Uterus (tissue), 4 donors: ENCODE data around the gene PRSS57. TPM values are rescaled to one million over a fixed set of nuclear protein-coding genes. Genes with fewer than 3 reads are reported as not detected.

Experiments used
- DNase-seq, 2 donors: peaks; one replicate each; pipeline ENCODE4 v3.0.0-alpha.2; 2019 to 2020
- H3K27ac ChIP-seq, 2 donors: fragments of 200-600 bp; sonication (generic); 1 replicate in 1 of 2; 2 replicates in 1 of 2; pipeline ENCODE4 v1.5.1; 2016 to 2018
- H3K27me3 ChIP-seq, 2 donors: fragments of 200-600 bp; sonication (generic); one replicate each; pipeline ENCODE4 v1.5.1; 2018 to 2019; ENCODE audit warnings: control low read depth in 1 of 2
- H3K36me3 ChIP-seq, 2 donors: fragments of 200-600 bp; sonication (generic); one replicate each; pipeline ENCODE4 v1.5.1; 2019; ENCODE audit warnings: control low read depth in 1 of 2
- H3K4me1 ChIP-seq, 2 donors: fragments of 200-600 bp; sonication (generic); one replicate each; pipeline ENCODE4 v1.5.1; 2018 to 2019; ENCODE audit warnings: control low read depth in 1 of 2
- H3K4me3 ChIP-seq, 2 donors: fragments of 200-600 bp; sonication (generic); 1 replicate in 1 of 2; 2 replicates in 1 of 2; pipeline ENCODE4 v1.5.1; 2018 to 2019; ENCODE audit warnings: mild to moderate bottlenecking in 1 of 2
- H3K9me3 ChIP-seq, 2 donors: fragments of 200-600 bp; sonication (generic); one replicate each; pipeline ENCODE4 v1.5.1; 2019; ENCODE audit warnings: control low read depth in 1 of 2
- POLR2A ChIP-seq, 2 donors: fragments of 450-650 bp; IDR thresholded peaks; one replicate each; pipeline ENCODE4 v1.6.1; 2016; ENCODE audit warnings: antibody characterized with exemption in 2 of 2, mild to moderate bottlenecking in 1 of 2, moderate library complexity in 1 of 2
- intact Hi-C: fragments of 100-400 bp; cut with DNase I; formaldehyde crosslinking; loops from one replicate; pipeline ENCODE4 v1.15.1; 2023; ENCODE audit warnings: low total_unique reads
- total RNA-seq, 4 donors: library from RNA; depleted of rRNA in 3 of 4; stranded (reverse); fragments of >200 nt in 3 of 4; gene quantifications; one replicate each; pipeline versions ENCODE4 v1.1.0 to v1.2.4, GENCODE V29; 2014 to 2023
- TF ChIP-seq, protein P1 (sequence below), 4 experiments: fragments of 200-600 bp in 2 of 4; fragments of 450-650 bp in 2 of 4; sonication (generic) in 2 of 4; IDR thresholded peaks; one replicate each; pipeline ENCODE4 v1.5.1; 2016 to 2019; ENCODE audit warnings: antibody characterized with exemption in 4 of 4, mild to moderate bottlenecking in 2 of 4, moderate library complexity in 1 of 4
- donor health status: DM: yes; HTN: yes; CAD: no.

Gene PRSS57
- total RNA-seq, 4 donors from 2014 or later = not detected

DNA sequence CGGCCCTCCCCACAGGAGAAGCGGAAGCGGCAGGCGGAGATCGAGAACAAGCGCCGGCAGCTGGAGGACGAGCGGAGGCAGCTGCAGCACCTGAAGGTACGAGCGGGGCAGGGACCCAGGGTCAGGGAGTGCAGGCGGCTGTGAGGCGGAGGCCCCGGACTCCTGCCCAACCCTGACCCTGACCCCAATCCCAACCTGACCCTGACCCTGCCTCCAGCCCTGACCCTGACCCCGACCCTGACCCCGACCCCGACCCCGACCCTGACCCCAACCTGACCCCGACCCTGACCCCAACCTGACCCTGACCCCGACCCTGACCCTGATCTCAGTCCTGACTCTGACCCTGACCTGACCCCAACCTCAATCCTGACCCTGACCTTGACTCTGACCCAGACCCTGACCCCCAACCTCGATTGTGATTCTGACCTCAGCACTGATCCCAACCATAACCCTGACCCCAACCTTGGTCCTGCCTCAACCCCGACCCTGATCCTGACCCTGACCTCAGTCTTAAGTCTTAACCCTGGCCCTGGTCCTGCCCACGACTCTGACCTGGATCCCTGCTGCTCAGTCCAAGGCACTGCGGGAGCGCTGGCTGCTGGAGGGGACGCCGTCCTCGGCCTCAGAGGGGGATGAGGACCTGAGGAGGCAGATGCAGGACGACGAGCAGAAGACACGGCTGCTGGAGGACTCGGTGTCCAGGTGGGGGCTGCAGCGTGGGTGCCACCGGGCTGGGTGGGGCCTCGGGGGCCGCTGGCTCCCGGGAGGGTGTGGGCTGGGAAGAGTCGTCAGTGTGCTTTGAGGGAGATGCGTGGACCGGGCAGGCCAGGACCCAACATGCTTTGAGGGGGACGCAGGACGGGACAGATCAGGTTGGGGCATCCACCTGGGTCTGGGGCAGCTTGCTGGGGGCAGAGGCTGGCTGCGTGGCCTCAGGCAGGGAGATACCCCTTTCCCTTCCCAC is 32.0 kb upstream of the PRSS57 start:
- TF ChIP-seq, protein P1, sequence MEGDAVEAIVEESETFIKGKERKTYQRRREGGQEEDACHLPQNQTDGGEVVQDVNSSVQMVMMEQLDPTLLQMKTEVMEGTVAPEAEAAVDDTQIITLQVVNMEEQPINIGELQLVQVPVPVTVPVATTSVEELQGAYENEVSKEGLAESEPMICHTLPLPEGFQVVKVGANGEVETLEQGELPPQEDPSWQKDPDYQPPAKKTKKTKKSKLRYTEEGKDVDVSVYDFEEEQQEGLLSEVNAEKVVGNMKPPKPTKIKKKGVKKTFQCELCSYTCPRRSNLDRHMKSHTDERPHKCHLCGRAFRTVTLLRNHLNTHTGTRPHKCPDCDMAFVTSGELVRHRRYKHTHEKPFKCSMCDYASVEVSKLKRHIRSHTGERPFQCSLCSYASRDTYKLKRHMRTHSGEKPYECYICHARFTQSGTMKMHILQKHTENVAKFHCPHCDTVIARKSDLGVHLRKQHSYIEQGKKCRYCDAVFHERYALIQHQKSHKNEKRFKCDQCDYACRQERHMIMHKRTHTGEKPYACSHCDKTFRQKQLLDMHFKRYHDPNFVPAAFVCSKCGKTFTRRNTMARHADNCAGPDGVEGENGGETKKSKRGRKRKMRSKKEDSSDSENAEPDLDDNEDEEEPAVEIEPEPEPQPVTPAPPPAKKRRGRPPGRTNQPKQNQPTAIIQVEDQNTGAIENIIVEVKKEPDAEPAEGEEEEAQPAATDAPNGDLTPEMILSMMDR (IDR thresholded peaks at IDR 0.05) = no peak
- TF ChIP-seq POLR2A (IDR thresholded peaks at IDR 0.05) = no peak
- Histone ChIP-seq H3K27me3 (no peaks in the 10 kb centered on the region), H3K36me3 (no peaks in the 10 kb centered on the region), H3K4me3 (no peak overlapping the region), H3K4me1 (no peaks in the 10 kb centered on the region), H3K9me3 (no peaks in the 10 kb centered on the region), H3K27ac (peak overlapping the region; percentile 36 to 69)
- no peak for DNase-seq
- intact Hi-C loops = no loop called here

DNA sequence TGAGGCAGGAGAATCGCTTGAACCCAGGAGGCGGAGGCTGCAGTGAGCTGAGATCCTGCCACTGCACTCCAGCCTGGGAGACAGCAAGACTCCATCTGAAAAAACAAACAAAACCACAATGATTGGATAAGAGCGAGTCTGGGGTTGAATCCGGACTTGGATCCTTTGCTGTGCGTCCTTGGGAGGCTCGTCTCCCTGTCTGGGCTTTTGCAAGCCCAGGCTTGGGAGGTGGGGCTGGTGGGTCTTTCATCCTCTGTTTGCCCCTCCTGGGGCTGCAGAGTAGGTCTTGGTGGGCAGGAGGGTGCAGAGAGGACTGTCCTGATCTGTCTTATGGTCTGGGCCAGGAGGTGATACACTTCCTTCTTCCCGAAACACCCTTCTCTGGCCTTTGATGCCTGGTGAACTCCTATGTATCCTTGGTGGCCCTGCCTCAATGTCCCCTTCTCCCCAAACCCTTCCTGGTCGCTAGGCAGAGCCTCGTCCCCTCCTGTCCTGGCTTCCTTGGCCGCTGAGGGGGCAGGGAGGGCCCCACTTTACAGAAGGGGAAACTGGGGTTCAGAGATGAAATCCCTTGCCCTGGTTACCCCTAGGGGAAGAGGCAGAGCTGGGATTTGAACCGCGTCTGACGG is 30.3 kb upstream of the PRSS57 start:
- Histone ChIP-seq H3K4me1 (peaks cover 0 to 2% of the 10 kb centered on the region in 2 donors), H3K27me3 (no peaks in the 10 kb centered on the region), H3K4me3 (no peak overlapping the region), H3K27ac (no peak overlapping the region), H3K36me3 (no peaks in the 10 kb centered on the region), H3K9me3 (no peaks in the 10 kb centered on the region)
- intact Hi-C loops = no loop called here
- TF ChIP-seq, protein P1 (IDR thresholded peaks at IDR 0.05) = no peak
- no peak for DNase-seq

DNA sequence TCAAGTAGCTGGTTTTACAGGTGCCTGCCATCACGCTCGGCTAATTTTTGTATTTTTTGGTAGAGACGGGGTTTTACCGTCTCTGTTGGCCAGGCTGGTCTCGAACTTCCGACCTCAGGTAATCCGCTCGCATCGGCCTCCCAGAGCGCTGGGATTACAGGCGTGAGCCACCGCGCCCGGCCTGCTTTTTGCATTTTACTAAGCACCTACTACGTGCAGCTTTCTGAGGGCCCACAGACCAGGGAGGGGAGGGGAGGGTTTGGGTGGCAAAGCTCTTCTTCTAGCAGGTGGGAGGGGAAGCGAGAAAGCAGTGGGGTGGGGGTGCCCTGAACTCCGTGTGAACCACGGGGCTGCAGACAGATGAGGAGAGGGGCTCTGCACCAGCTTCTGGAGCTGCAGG is 28.5 kb upstream of the PRSS57 start:
- TF ChIP-seq, protein P1 (IDR thresholded peaks at IDR 0.05) = no peak
- TF ChIP-seq POLR2A (IDR thresholded peaks at IDR 0.05) = no peak
- DNase-seq = no peak
- intact Hi-C loops = no loop called here
- peaks cover 0 to 15% of the 10 kb centered on the region in 2 donors for H3K4me1 ChIP-seq
- no peak overlapping the region for H3K4me3 ChIP-seq
- no peak overlapping the region for H3K27ac ChIP-seq
- H3K36me3 ChIP-seq = no peaks in the 10 kb centered on the region
- no peaks in the 10 kb centered on the region for H3K27me3 ChIP-seq
- H3K9me3 ChIP-seq = no peaks in the 10 kb centered on the region

DNA sequence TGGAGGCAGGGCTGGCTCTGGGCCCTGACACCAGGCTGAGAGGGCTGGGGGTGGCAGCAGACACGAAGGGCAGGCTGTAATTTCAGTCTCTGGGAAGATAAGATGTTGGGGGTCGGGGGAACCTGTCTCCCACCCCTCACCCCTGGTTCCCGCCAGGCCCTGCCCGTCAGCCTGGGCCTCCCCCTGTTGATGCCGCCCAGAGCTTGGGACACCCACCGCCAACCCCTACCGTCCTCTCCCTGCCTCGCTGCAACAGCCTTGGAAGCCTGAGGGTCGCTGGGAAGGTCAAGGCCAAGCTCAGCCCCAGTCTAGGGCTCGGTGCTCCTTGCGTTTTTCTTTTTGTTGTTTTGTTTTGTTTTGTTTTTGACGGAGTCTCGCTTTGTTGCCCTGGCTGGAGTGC is 28.0 kb upstream of the PRSS57 start:
- Histone ChIP-seq H3K36me3 (no peaks in the 10 kb centered on the region), H3K4me1 (peaks cover 0 to 18% of the 10 kb centered on the region in 2 donors), H3K4me3 (no peak overlapping the region), H3K27ac (peak overlapping the region in 1 of 2 donors; percentile 43), H3K27me3 (no peaks in the 10 kb centered on the region), H3K9me3 (no peaks in the 10 kb centered on the region)
- intact Hi-C loops = no loop called here
- DNase-seq = no peak
- TF ChIP-seq, protein P1 (IDR thresholded peaks at IDR 0.05) = no peak
- TF ChIP-seq POLR2A (IDR thresholded peaks at IDR 0.05) = no peak

DNA sequence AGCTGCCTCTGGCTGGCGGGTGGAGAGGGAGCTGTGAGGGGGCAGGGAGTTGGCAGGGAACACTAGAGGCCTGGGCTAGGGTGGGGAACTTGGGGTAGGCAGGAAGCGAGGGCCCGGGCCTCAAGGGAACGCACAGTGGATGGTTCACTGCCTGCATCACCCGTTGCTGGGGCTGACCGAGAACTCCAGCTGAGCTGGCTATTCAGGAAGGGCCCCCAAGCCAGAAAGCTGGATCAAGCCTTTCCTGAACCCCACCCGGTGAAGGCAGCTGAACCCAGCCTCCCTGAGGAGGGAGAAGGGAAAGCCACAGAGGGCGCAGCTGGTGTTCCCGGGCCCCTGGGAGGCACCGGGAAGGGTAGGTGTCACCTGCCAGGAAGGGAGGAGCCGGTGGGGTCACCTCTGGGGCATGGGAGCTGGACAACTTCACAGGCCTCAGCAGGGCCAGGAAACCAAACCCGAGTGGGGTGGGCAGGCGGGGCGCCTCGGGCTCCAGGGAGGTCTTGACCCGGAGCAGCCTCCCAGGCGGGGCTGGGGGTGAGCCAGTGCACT is 27.4 kb upstream of the PRSS57 start:
- Histone ChIP-seq H3K36me3 (no peaks in the 10 kb centered on the region), H3K4me1 (peaks cover 0 to 18% of the 10 kb centered on the region in 2 donors), H3K27me3 (no peaks in the 10 kb centered on the region), H3K9me3 (no peaks in the 10 kb centered on the region), H3K27ac (peak overlapping the region in 1 of 2 donors; percentile 43), H3K4me3 (no peak overlapping the region)
- TF ChIP-seq, protein P1 (IDR thresholded peaks at IDR 0.05) = no peak
- no peak for TF ChIP-seq POLR2A (IDR thresholded peaks at IDR 0.05)
- peak in 1 of 2 donors; percentile 54 for DNase-seq
- intact Hi-C loops = no loop called here
